T-helper 2 cell treated with Interferon-gamma antibody and Interleukin-4, amounts not matched to agents 5 μg/mL and 100 μg/mL, for 36 hours (primary cell): ENCODE data around the gene MCHR1.
"Not testable (repeated sequence)": the region's sequence is repeated elsewhere in the genome, so short reads cannot be mapped to it uniquely, and the experiment has no call there.

Experiments used
- DNase-seq: peaks from one replicate; pipeline ENCODE4 v3.0.0; 2021; ENCODE audit warnings: low spot score
- H3K27ac Mint-ChIP-seq: one replicate; pipeline ENCODE4 v1.8.0; 2021; ENCODE audit warnings: mild to moderate bottlenecking, mixed read lengths
- H3K27me3 Mint-ChIP-seq: one replicate; pipeline ENCODE4 v1.8.0; 2021; ENCODE audit warnings: low read depth, mixed read lengths
- H3K36me3 Mint-ChIP-seq: one replicate; pipeline ENCODE4 v1.8.0; 2021; ENCODE audit warnings: low read depth, mixed read lengths
- H3K4me1 Mint-ChIP-seq: one replicate; pipeline ENCODE4 v1.8.0; 2021; ENCODE audit warnings: low read depth, mixed read lengths
- H3K4me3 Mint-ChIP-seq: one replicate; pipeline ENCODE4 v1.8.0; 2022; ENCODE audit warnings: mild to moderate bottlenecking, moderate library complexity, mixed read lengths
- H3K9me3 Mint-ChIP-seq: one replicate; pipeline ENCODE4 v1.8.0; 2021; ENCODE audit warnings: mixed read lengths

MCHR1 gene

GRCh38 chr22:40716116-40716515, 36.8 kb downstream of the MCHR1 start:
- H3K9me3 Mint-ChIP-seq = no peaks in the 10 kb centered on the region
- peaks cover 29% of the 10 kb centered on the region for H3K4me1 Mint-ChIP-seq
- no peak overlapping the region for H3K27ac Mint-ChIP-seq
- DNase-seq = no peak
- H3K4me3 Mint-ChIP-seq = no peak overlapping the region
- no peaks in the 10 kb centered on the region for H3K36me3 Mint-ChIP-seq
- H3K27me3 Mint-ChIP-seq = peaks cover 32% of the 10 kb centered on the region

DNA sequence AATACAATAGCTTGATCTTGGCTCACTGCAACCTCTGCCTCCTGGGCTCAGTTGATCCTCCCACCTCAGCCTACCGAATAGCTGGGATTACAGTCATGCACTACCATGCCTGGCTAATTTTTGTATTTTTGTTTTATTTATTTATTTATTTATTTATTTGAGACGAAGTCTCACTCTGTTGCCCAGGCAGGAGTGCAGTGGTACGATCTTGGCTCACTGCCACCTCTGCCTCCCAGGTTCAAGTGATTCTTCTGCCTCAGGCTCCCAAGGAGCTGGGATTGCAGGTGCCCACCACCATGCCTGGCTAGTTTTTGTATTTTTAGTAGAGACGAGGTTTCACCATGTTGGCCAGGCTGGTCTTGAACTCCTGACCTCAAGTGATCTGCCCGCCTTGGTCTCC, 38.4 kb downstream of the MCHR1 start:
- not testable (repeated sequence) for H3K4me3 Mint-ChIP-seq, DNase-seq, H3K27ac Mint-ChIP-seq, H3K9me3 Mint-ChIP-seq, H3K36me3 Mint-ChIP-seq
- Mint-ChIP-seq H3K4me1 (peaks cover 24% of the 10 kb centered on the region), H3K27me3 (peaks cover 32% of the 10 kb centered on the region)

DNA sequence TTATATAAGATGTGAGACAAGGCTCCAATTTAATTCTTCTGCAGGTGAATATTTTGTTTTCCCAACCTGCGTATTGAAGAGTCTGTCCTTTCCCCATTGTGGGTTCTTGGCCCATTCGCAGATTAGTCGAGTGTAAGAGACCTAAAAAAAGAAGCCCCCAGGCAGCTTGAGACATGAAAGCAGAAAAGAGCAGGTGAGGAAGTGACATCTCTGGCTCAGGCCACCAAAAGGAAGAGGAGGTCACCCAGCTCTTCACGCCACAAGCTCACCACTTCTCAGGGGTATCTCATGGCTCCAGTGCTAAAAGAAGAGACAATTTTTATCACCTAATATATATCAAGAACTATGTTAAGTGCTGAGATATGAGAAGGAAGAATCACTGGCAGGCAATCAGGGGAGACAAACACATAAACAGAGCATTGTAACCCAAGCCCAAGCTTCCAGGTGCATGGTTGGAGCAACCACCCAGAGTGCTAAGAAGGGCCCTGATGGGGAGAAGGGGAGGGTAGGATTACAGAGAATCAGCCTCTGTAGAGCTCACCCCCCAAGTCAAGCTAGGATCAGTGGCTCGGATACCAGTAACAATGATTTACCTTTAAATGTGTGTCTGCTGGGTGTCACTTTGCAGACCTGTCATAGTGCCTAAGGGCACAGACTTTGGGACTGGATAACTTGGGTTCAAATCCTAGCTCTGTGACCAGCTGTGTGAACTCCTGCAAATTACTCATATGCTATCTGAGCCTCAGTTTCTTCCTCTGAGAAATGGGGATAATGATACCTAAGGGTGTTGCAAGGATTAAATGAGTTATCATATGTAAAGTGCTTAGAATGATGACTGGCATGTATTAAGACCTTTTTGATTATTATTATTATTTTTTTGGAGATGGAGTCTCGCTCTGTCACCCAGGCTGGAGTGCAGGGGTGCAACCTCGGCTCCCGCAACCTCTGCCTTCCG, 39.2 kb downstream of the MCHR1 start:
- no peak for DNase-seq
- H3K36me3 Mint-ChIP-seq = no peaks in the 10 kb centered on the region
- peaks cover 24% of the 10 kb centered on the region for H3K4me1 Mint-ChIP-seq
- H3K27ac Mint-ChIP-seq = no peak overlapping the region
- no peak overlapping the region for H3K4me3 Mint-ChIP-seq
- no peaks in the 10 kb centered on the region for H3K9me3 Mint-ChIP-seq
- peaks cover 29% of the 10 kb centered on the region for H3K27me3 Mint-ChIP-seq

GRCh38 chr22:40719599-40719998, 40.3 kb downstream of the MCHR1 start:
- H3K4me3 Mint-ChIP-seq = no peak overlapping the region
- H3K36me3 Mint-ChIP-seq = no peaks in the 10 kb centered on the region
- DNase-seq = no peak
- peaks cover 28% of the 10 kb centered on the region for H3K27me3 Mint-ChIP-seq
- peaks cover 22% of the 10 kb centered on the region for H3K4me1 Mint-ChIP-seq
- no peaks in the 10 kb centered on the region for H3K9me3 Mint-ChIP-seq
- H3K27ac Mint-ChIP-seq = no peak overlapping the region

DNA sequence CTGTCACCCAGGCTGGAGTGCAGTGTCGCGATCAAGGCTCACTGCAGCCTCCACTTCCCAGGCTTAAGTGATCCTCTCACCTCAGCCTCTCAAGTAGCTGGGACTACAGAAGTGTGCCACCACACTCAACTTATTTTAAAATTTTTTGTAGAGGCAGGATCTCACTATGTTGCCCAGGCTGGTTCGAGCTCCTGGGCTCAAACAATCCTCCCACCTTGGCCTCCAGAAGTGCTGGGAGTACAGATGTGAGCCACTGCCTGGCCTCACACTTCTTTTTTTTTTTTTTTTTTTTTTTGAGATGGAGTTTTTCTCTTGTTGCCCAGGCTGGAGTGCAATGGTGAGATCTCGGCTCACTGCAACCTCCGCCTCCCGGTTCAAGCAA, 40.9 kb downstream of the MCHR1 start:
- not testable (repeated sequence) for H3K4me3 Mint-ChIP-seq

GRCh38 chr22:40720538-40721256, 41.4 kb downstream of the MCHR1 start:
- Mint-ChIP-seq H3K36me3 (no peaks in the 10 kb centered on the region), H3K4me1 (peaks cover 20% of the 10 kb centered on the region)
- no peak for DNase-seq

More for the DNA sequence above, 40.9 kb downstream of the MCHR1 start:
- Mint-ChIP-seq H3K27me3 (peaks cover 22% of the 10 kb centered on the region), H3K4me1 (peaks cover 19% of the 10 kb centered on the region)
- not testable (repeated sequence) for H3K9me3 Mint-ChIP-seq, H3K36me3 Mint-ChIP-seq, H3K27ac Mint-ChIP-seq, DNase-seq

DNA sequence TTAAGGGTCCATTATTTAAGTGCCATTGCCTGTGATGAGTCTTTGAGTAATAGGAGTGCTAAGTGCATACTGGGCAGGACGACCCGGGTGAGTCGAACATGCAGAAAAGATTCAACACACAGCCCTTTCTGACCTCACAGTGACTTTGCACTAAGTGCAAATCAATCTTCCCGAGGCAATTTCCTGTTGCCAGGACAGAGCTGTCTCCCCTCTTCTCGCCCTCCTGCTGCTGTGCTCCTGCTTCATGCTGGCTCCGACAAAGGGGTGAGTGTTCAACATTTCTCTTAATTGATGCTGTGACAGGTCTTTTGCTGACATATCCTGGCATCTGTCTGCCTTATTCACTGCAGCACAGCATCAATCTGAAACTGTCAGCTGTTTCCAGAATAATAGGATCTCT, 42.0 kb downstream of the MCHR1 start:
- no peaks in the 10 kb centered on the region for H3K9me3 Mint-ChIP-seq
- peaks cover 16% of the 10 kb centered on the region for H3K27me3 Mint-ChIP-seq
- H3K36me3 Mint-ChIP-seq = no peaks in the 10 kb centered on the region
- H3K4me3 Mint-ChIP-seq = no peak overlapping the region
- DNase-seq = no peak
- peaks cover 18% of the 10 kb centered on the region for H3K4me1 Mint-ChIP-seq
- H3K27ac Mint-ChIP-seq = no peak overlapping the region

More at GRCh38 chr22:40720538-40721256, 41.4 kb downstream of the MCHR1 start:
- Mint-ChIP-seq H3K4me3 (no peak overlapping the region), H3K27ac (no peak overlapping the region), H3K27me3 (peaks cover 18% of the 10 kb centered on the region), H3K9me3 (no peaks in the 10 kb centered on the region)

GRCh38 chr22:40723396-40723933, 44.2 kb downstream of the MCHR1 start:
- H3K36me3 Mint-ChIP-seq = peaks cover 2% of the 10 kb centered on the region

GRCh38 chr22:40726514-40726913, 47.2 kb downstream of the MCHR1 start:
- Mint-ChIP-seq H3K4me3 (peak overlapping the region; percentile 71), H3K36me3 (peaks cover 6% of the 10 kb centered on the region), H3K9me3 (no peaks in the 10 kb centered on the region), H3K4me1 (peaks cover 34% of the 10 kb centered on the region), H3K27me3 (no peaks in the 10 kb centered on the region), H3K27ac (peak overlapping the region; percentile 86)
- DNase-seq = no peak

More at GRCh38 chr22:40723396-40723933, 44.2 kb downstream of the MCHR1 start:
- peaks cover 25% of the 10 kb centered on the region for H3K4me1 Mint-ChIP-seq
- no peak overlapping the region for H3K4me3 Mint-ChIP-seq
- no peaks in the 10 kb centered on the region for H3K9me3 Mint-ChIP-seq
- peaks cover 12% of the 10 kb centered on the region for H3K27me3 Mint-ChIP-seq
- no peak overlapping the region for H3K27ac Mint-ChIP-seq
- DNase-seq = no peak

GRCh38 chr22:40727070-40727963, 48.0 kb downstream of the MCHR1 start:
- Mint-ChIP-seq H3K4me1 (peaks cover 39% of the 10 kb centered on the region), H3K27ac (peak overlapping the region; percentile 42), H3K4me3 (peak overlapping the region; percentile 28), H3K9me3 (no peaks in the 10 kb centered on the region), H3K27me3 (no peaks in the 10 kb centered on the region), H3K36me3 (peaks cover 6% of the 10 kb centered on the region)
- no peak for DNase-seq

GRCh38 chr22:40727964-40728615, 48.8 kb downstream of the MCHR1 start:
- H3K27ac Mint-ChIP-seq = peak overlapping the region; percentile 81
- peaks cover 45% of the 10 kb centered on the region for H3K4me1 Mint-ChIP-seq
- no peak for DNase-seq
- no peaks in the 10 kb centered on the region for H3K9me3 Mint-ChIP-seq
- peak overlapping the region; percentile 58 for H3K4me3 Mint-ChIP-seq
- no peaks in the 10 kb centered on the region for H3K27me3 Mint-ChIP-seq
- peaks cover 6% of the 10 kb centered on the region for H3K36me3 Mint-ChIP-seq

- H3K4me3 Mint-ChIP-seq = peak overlapping the region; percentile 58
- DNase-seq = peak; percentile 36
- H3K27ac Mint-ChIP-seq = peak overlapping the region; percentile 81
- H3K4me1 Mint-ChIP-seq = peaks cover 45% of the 10 kb centered on the region
- no peaks in the 10 kb centered on the region for H3K27me3 Mint-ChIP-seq
- H3K36me3 Mint-ChIP-seq = peaks cover 6% of the 10 kb centered on the region
- no peaks in the 10 kb centered on the region for H3K9me3 Mint-ChIP-seq
Measured at GRCh38 chr22:40728731-40729189, 49.5 kb downstream of the MCHR1 start.

DNA sequence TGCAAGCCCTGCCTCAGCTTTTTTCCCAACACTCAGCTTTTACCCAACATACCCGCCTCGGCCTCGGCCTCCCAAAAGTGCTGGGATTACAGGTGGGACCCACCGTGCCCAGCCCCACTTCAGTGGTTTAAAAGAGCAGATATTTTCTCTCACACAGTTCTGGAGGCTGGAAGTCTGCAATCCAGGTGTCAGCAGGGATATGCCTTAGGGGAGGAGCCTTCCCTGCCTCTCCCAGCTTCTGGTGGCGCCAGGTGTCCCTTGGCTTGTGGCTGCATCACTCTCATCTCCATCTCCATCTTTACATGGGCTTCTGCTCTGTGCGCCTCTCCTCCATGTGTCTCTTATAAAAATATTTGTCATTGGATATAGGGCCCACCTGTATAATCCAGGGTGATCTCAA, 50.0 kb downstream of the MCHR1 start:
- Mint-ChIP-seq H3K4me3 (no peak overlapping the region), H3K36me3 (peaks cover 6% of the 10 kb centered on the region), H3K4me1 (peaks cover 45% of the 10 kb centered on the region), H3K27ac (no peak overlapping the region), H3K27me3 (no peaks in the 10 kb centered on the region), H3K9me3 (no peaks in the 10 kb centered on the region)
- DNase-seq = no peak
